Ishikawa (cell line): ENCODE results near the gene NCK2.

Experiments
- CEBPB ChIP-seq: IDR thresholded peaks from 2 replicates; pipeline ENCODE4 v1.6.1; 2012
- CREB1 ChIP-seq: IDR thresholded peaks from 2 replicates; pipeline ENCODE4 v1.6.1; 2012; ENCODE audit warnings: low read depth
- EGR1 ChIP-seq: IDR thresholded peaks from 2 replicates; pipeline ENCODE4 v1.6.1; 2012
- EP300 ChIP-seq: IDR thresholded peaks from 2 replicates; pipeline ENCODE4 v1.6.1; 2012; ENCODE audit warnings: borderline replicate concordance
- FOXM1 ChIP-seq: IDR thresholded peaks from 2 replicates; pipeline ENCODE4 v1.6.1; 2012; ENCODE audit warnings: low read depth, borderline replicate concordance
- NFIC ChIP-seq: IDR thresholded peaks from 2 replicates; pipeline ENCODE4 v1.6.1; 2012
- RAD21 ChIP-seq: IDR thresholded peaks from 2 replicates; pipeline ENCODE4 v1.6.1; 2012; ENCODE audit warnings: low read depth
- TAF1 ChIP-seq: IDR thresholded peaks from 2 replicates; pipeline ENCODE4 v1.6.1; 2012; ENCODE audit warnings: low read depth, mild to moderate bottlenecking
- TCF12 ChIP-seq: IDR thresholded peaks from 2 replicates; pipeline ENCODE4 v1.6.1; 2012; ENCODE audit warnings: low read depth
- TEAD4 ChIP-seq: IDR thresholded peaks from 2 replicates; pipeline ENCODE4 v1.6.1; 2012
- YY1 ChIP-seq: IDR thresholded peaks from 2 replicates; pipeline ENCODE4 v1.6.1; 2012; ENCODE audit warnings: low read depth
- ZBTB7A ChIP-seq: IDR thresholded peaks from 2 replicates; pipeline ENCODE4 v1.6.1; 2012; ENCODE audit warnings: low read depth
- TF ChIP-seq, protein P1 (sequence below): IDR thresholded peaks from 2 replicates; pipeline ENCODE4 v1.6.1; 2012
- TF ChIP-seq, protein P2 (sequence below): IDR thresholded peaks from 2 replicates; pipeline ENCODE4 v1.6.1; 2012
- TF ChIP-seq, protein P3 (sequence below): IDR thresholded peaks from 2 replicates; pipeline ENCODE4 v1.6.1; 2012; ENCODE audit warnings: low read depth, mild to moderate bottlenecking

The NCK2 gene

DNA sequence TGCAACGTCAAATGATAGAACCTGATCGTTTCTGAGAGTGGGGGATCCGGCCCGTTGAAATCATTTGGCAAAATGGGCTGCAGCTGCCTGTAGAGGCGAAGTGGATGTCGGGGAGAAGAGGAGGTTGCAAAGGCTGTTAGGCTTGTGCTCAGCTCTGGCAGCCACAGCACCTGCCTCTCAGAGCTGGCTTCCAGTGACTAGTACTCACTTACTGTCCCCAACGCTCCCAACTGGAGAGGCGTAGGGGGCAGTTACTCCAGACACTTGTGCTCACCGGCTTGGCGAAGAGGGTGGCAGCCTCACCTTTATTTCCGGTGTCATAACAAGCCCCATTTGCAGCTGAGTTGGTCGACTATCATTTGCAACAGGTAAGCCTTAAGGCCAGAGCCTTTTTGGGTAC, 37.9 kb downstream of the NCK2 start:
- TF ChIP-seq EP300 (no peak), YY1 (no peak), FOXM1 (no peak), ZBTB7A (no peak), TEAD4 (no peak), CEBPB (no peak), EGR1 (no peak), TCF12 (no peak), RAD21 (no peak), CREB1 (no peak), NFIC (no peak), TAF1 (no peak)
- TF ChIP-seq, protein P1, sequence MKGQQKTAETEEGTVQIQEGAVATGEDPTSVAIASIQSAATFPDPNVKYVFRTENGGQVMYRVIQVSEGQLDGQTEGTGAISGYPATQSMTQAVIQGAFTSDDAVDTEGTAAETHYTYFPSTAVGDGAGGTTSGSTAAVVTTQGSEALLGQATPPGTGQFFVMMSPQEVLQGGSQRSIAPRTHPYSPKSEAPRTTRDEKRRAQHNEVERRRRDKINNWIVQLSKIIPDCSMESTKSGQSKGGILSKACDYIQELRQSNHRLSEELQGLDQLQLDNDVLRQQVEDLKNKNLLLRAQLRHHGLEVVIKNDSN, result no peak
- TF ChIP-seq, protein P2, sequence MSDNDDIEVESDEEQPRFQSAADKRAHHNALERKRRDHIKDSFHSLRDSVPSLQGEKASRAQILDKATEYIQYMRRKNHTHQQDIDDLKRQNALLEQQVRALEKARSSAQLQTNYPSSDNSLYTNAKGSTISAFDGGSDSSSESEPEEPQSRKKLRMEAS, result no peak
- TF ChIP-seq, protein P3, sequence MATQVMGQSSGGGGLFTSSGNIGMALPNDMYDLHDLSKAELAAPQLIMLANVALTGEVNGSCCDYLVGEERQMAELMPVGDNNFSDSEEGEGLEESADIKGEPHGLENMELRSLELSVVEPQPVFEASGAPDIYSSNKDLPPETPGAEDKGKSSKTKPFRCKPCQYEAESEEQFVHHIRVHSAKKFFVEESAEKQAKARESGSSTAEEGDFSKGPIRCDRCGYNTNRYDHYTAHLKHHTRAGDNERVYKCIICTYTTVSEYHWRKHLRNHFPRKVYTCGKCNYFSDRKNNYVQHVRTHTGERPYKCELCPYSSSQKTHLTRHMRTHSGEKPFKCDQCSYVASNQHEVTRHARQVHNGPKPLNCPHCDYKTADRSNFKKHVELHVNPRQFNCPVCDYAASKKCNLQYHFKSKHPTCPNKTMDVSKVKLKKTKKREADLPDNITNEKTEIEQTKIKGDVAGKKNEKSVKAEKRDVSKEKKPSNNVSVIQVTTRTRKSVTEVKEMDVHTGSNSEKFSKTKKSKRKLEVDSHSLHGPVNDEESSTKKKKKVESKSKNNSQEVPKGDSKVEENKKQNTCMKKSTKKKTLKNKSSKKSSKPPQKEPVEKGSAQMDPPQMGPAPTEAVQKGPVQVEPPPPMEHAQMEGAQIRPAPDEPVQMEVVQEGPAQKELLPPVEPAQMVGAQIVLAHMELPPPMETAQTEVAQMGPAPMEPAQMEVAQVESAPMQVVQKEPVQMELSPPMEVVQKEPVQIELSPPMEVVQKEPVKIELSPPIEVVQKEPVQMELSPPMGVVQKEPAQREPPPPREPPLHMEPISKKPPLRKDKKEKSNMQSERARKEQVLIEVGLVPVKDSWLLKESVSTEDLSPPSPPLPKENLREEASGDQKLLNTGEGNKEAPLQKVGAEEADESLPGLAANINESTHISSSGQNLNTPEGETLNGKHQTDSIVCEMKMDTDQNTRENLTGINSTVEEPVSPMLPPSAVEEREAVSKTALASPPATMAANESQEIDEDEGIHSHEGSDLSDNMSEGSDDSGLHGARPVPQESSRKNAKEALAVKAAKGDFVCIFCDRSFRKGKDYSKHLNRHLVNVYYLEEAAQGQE, result no peak

DNA sequence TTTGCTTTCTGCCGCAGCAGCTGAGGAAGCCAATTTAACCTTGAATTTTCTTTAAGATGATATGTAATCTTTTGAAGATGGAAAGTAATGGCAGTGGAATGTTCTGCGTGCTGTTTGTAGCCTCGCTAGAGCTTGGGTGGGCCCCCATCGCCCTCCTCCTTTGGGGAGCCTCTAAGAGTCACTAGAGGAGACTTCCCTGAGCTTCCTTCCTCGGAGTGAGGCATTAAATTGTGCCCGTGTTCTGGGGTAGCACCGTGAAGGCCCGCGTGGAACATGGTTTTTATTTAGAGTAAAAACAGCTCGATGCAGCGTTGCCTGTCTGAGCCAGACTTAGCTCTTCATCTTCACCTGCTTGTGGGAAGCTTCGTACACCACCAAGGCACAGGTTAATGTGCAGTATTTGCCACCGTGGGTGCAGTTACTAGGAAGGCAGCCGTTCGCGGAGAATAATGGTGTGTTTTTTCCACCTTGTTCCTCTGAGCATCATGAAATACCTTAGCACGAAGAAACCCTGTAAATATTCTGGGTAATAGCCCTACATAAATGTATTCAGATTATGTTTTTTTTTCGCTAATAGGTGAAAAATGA, 38.5 kb downstream of the NCK2 start:
- no peak for TF ChIP-seq CREB1
- TF ChIP-seq, protein P3, result no peak
- no peak for TF ChIP-seq YY1
- no peak for TF ChIP-seq CEBPB
- TF ChIP-seq, protein P1, result no peak
- no peak for TF ChIP-seq TAF1
- no peak for TF ChIP-seq TEAD4
- no peak for TF ChIP-seq EP300
- TF ChIP-seq FOXM1, result no peak
- no peak for TF ChIP-seq TCF12

DNA sequence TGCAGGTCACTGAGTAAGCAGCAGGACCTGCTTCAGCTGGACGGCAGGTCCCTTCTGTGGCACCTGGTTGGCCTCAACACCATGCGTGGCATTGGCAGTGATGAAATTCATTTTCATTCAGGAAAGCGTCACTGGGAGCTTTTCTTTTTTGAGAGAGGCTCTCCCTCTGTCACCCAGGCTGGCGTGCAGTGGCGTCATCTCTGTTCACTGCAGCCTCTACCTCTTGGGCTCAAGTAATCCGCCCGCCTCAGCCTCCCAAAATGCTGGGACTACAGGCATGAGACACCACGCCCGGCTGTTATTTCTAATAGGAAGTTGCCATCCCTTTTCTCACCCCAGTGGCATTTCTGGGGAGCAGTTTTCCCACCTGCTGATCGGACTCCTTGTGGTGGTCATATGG, 39.3 kb downstream of the NCK2 start:
- no peak for TF ChIP-seq CEBPB
- no peak for TF ChIP-seq CREB1
- TF ChIP-seq, protein P2, result no peak
- TF ChIP-seq RAD21, result no peak
- no peak for TF ChIP-seq EP300
- TF ChIP-seq TAF1, result no peak
- TF ChIP-seq TCF12, result no peak
- TF ChIP-seq FOXM1, result no peak
- TF ChIP-seq, protein P1, result no peak

DNA sequence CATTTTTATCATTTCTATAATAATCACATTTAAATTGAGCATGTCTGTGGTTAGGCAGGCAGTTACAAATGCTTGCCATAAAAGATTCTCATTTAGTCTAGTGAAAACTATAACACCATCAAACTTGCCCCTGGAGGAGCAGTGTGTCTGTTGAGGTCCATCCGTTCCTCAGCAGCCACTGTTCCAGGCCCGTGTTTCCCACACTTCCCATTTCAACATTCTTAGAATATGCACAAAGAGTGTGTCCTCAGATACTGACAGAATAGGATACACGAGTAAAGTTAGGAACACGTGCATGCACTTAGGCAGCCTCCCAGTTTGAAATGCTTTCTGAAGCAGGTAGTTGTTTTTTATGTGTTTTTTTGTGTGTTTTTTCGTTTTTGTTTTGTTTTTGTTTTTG, 39.9 kb downstream of the NCK2 start:
- TF ChIP-seq EP300, result no peak
- TF ChIP-seq, protein P2, result no peak
- TF ChIP-seq FOXM1, result no peak
- TF ChIP-seq YY1, result no peak
- TF ChIP-seq CREB1, result no peak
- no peak for TF ChIP-seq RAD21
- TF ChIP-seq, protein P1, result no peak
- TF ChIP-seq, protein P3, result no peak
- no peak for TF ChIP-seq EGR1
- TF ChIP-seq CEBPB, result no peak
- no peak for TF ChIP-seq TAF1
- no peak for TF ChIP-seq NFIC
- no peak for TF ChIP-seq TCF12
- TF ChIP-seq TEAD4, result no peak
- TF ChIP-seq ZBTB7A, result no peak
